GM21447 (cell line): ENCODE results near the gene EGLN3.
"Not testable (repeated sequence)": the region's sequence is repeated elsewhere in the genome, so short reads cannot be mapped to it uniquely, and the experiment has no call there.

Experiments
- ATAC-seq: cut with Tn5 transposase; IDR thresholded peaks from one replicate; pipeline ENCODE4 v1.9.1; 2021; ENCODE audit not compliant: unreplicated experiment

EGLN3 gene

GRCh38 chr14:33938131-33938949, 12.5 kb downstream of the EGLN3 start:
- ATAC-seq: peak; percentile 48

GRCh38 chr14:33936391-33936790, 14.5 kb downstream of the EGLN3 start:
- ATAC-seq: no peak

GRCh38 chr14:33934938-33935337, 15.9 kb downstream of the EGLN3 start:
- ATAC-seq: no peak

- ATAC-seq: no peak
Observed at GRCh38 chr14:33934043-33934750, 16.7 kb downstream of the EGLN3 start.

- ATAC-seq: no peak
Observed at GRCh38 chr14:33933386-33933933, 17.4 kb downstream of the EGLN3 start.

GRCh38 chr14:33932576-33933345, 18.1 kb downstream of the EGLN3 start:
- ATAC-seq: no peak

GRCh38 chr14:33932033-33932432, 18.8 kb downstream of the EGLN3 start:
- no peak for ATAC-seq

GRCh38 chr14:33931461-33931860, 19.4 kb downstream of the EGLN3 start:
- ATAC-seq: no peak

GRCh38 chr14:33930439-33930838, 20.4 kb downstream of the EGLN3 start:
- no peak for ATAC-seq

GRCh38 chr14:33929799-33930408, 21.0 kb downstream of the EGLN3 start:
- no peak for ATAC-seq

GRCh38 chr14:33928895-33929294, 22.0 kb downstream of the EGLN3 start:
- ATAC-seq: no peak

GRCh38 chr14:33927944-33928343, 22.9 kb downstream of the EGLN3 start:
- ATAC-seq: no peak

- ATAC-seq: not testable (repeated sequence)
Observed at GRCh38 chr14:33926967-33927366, 23.9 kb downstream of the EGLN3 start.

GRCh38 chr14:33925946-33926345, 24.9 kb downstream of the EGLN3 start:
- no peak for ATAC-seq

GRCh38 chr14:33925235-33925634, 25.6 kb downstream of the EGLN3 start:
- ATAC-seq: no peak

- no peak for ATAC-seq
Observed at GRCh38 chr14:33924566-33925100, 26.2 kb downstream of the EGLN3 start.

- ATAC-seq: no peak
Observed at GRCh38 chr14:33922125-33922524, 28.7 kb downstream of the EGLN3 start.

GRCh38 chr14:33918256-33918655, 32.6 kb downstream of the EGLN3 start:
- ATAC-seq: no peak

GRCh38 chr14:33917661-33918060, 33.2 kb downstream of the EGLN3 start:
- ATAC-seq: no peak

- no peak for ATAC-seq
Observed at GRCh38 chr14:33916663-33917565, 34.0 kb downstream of the EGLN3 start.
